ENCODE data around the gene STON1.
"Not testable (repeated sequence)": the region's sequence is repeated elsewhere in the genome, so short reads cannot be mapped to it uniquely, and the experiment has no call there.

The STON1 gene, protein sequence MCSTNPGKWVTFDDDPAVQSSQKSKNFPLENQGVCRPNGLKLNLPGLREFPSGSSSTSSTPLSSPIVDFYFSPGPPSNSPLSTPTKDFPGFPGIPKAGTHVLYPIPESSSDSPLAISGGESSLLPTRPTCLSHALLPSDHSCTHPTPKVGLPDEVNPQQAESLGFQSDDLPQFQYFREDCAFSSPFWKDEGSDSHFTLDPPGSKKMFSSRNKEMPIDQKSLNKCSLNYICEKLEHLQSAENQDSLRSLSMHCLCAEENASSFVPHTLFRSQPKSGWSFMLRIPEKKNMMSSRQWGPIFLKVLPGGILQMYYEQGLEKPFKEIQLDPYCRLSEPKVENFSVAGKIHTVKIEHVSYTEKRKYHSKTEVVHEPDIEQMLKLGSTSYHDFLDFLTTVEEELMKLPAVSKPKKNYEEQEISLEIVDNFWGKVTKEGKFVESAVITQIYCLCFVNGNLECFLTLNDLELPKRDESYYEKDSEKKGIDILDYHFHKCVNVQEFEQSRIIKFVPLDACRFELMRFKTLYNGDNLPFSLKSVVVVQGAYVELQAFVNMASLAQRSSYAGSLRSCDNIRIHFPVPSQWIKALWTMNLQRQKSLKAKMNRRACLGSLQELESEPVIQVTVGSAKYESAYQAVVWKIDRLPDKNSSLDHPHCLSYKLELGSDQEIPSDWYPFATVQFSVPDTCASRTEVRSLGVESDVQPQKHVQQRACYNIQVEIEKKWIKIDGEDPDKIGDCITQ

DNA sequence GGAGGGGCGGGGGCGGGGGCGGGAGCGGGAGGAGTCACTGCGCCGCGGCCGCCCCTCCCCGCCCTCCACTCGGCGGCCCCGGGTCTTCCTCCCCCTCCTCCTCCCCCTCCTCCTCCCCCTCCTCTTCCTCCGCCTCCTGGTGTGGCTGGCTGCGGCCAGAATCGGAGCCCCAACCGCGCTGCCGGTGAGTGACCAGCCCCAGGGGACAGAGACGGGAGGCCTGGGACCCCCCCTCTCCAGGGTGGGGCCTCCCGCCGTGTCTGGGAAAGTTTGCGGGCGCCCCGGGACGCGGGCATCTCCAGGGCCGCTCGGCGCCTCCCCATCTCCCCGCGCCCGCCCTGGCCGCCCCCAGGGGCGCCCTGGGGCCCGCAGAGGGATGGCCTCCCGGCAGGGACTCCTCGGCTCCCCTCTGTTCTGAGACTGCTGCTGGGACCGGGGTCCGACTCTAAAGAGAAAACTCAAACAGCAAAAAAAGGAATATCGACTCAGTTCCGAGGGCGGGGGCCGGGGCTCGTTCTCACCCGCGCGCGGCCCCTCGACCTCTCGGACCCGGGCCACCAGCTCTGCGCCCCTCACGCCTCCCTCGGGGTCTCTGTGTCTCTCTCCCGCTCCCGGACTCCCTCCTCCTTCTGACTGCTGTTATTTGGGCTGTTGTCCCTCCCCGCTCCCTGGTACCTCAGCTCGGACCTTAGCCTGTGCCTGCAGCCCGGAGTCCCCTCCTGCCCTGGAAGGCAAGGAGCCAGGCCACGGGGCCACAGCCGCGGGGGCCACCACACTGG, at the start of gene STON1:
Gene STON1 (plus strand): TSS at position 122 of the 779 bp plus-strand sequence. CDS start 50,480 bp downstream, outside the sequence.
- DNase-seq: peak; percentile 56

DNA sequence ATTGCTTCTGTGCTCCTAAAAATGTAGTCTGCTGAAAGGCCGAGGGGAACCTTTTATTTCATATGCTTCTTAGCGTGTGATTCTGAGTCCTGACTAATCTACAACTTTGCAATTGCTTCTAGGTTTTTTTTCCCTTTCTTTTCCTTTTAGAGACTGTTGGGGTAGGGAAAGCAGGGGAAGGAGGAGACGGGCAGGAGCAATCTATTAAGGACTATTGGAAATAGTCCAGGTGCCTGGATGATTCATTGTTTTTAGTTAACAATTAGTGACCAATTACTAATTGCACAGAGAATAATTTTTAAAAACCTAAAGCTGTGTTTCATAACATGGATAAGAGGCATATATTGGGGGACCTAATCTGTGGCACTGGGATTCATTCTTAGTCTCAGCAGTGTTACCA, 49.4 kb upstream of the STON1 start:
- DNase-seq: no peak

DNA sequence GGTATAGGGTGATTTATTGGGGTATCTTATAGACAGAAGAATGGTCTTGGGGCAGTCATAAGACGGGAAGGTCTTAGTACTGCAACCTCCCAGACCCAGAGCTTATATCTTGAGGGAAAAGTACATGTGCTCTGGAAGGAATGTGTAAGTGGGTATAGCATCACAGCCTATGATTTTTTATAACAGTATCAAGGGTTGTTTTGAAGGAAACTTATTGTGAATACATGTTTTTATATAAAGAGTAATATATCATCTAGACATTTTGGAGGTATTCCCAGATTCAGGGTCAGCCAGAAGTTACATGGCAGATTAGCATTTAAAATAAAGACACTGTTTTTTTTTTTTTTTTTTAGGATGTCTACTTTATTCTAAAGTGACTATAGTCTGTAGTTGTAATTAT, 47.6 kb upstream of the STON1 start:
- peak; percentile 79 for DNase-seq

DNA sequence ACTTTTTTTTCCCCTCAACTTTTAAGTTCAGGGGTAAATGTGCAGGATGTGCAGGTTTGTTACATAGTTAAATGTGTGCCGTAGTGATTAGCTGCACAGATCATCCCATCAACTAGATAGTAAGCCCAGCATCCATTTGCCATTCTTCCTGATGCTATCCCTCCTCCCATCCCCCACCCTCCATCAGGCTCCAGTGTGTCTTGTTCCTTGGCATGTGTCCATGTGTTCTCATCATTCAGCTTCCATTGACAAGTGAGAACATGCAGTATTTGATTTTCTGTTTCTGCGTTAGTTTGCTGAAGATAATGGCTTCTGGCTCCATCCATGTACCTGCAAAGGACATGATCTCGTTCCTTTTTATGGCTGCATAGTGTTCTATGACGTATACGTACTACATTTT, 47.2 kb upstream of the STON1 start:
- peak; percentile 14 for DNase-seq

DNA sequence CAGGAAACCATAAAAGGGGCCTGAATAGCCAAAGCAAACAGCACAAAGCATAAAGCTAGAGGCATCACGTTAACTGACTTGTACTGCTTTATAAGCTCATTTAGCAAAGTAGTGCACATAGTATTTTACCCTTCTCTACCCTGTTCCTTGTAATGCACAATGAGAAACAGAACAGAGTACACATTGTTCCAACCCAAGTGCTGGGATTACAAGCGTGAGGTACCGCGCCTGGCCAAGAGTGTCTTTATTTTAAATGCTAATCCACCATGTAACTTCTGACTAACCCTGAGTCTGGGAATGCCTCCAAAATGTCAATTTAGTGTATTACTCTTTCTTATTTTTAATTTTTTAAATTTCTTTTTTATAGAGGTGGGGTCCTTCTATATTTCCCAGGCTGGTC, 46.4 kb upstream of the STON1 start:
- DNase-seq: peak; percentile 24

DNA sequence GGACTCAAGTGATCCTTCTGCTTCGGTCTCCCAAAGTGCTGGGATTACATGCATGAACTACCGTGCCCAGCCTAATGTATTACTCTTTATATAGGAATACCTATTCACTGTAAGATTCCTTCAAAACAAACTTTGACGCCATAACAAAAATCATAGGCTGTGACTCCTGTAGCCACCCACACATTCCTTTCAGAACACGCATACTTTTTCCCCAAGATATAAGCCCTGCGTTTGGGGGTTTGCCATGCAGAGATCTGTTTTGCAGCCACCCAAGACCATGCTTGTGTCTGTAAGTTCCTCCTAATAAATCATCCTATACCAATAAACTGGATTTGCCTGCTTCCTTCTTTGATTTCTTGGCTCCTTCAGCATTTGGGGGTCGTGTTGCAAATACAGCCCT, 46.0 kb upstream of the STON1 start:
- DNase-seq: peak; percentile 71

DNA sequence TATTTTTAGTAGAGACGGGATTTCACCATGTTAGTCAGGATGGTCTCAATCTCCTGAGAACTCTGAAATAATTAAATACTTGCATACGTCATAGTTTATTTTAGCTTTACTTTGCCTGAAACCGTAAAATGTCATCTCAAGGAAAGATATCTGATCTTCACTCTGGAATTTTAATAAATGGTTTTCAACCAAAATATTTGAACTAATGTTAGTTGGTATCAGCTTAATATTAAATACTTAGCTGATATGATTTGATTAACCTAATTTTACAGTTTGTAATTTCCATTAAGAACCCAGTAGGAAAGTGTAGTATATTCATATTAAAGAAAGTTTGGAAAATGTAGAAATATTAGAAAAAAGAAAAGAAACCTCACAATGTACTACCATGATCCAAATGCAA, 41.4 kb upstream of the STON1 start:
- DNase-seq: no peak

DNA sequence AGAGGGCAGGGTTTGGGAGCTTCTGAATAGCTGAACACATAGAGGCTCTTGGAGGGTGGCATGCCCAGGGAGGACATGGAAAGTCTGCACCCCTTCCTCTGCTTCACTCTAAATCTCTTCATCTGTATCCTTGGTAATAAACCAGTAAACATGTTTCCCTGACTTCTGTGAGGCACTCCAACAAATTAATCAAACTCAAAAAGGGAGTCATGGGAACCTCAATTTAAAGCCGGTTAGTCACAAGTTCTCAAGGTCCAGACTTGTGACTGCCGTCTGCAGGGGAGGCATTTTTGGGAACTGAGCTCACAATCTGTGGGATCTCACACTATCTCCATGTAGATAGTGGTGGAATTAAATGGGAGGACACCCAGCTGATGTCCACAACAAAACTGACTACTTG, 33.1 kb upstream of the STON1 start:
- peak; percentile 52 for DNase-seq

DNA sequence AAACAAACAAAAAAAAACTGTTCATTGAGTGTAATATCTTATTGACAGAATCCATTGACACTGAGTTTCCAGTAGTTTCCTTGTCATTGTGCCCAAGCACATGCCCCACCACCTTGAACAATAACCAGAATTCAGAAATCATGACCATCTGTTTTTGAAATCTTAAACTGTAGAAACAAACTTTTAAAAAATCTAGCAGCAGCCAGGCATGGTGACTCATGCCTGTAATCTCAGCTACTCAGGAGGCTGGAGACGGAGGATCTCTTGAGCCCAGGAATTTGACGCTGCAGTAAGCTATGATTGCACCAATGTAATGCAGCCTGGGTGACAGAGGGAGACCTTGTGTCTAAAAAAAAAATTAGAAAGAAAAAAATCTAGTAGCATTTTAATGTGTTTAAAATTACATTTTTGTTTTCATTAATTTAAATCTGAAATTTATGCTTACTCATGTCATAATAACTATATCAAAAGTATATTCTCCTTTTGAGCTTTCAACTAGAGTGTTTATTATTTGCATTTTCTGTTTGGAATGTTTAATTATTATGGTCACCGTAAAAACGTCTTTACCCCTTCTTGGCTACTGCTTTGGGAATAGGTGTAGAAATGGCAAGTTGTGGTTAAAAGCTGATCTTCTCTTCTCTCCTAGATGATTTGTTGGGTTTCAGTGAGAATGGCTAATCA, 25.2 kb upstream of the STON1 start:
- peak; percentile 73 for DNase-seq

DNA sequence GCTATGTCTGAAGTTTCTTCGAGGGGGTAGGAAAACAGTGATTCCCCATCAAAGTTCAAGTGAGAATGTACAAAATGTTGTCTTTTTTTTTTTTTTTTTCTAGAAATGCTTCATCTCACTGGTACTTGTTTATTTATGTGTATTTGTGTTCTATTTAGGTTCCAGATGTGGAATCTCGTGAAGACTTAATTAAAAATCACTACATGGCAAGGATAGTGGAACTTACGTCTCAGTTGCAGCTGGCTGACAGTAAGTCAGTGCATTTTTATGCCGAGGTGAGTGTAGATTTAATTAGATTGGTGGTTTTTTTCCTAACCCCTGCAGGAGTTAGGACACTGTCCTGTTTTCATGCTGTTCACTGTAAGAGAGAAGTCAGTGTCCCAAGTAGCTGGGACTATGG, 22.8 kb upstream of the STON1 start:
- no peak for DNase-seq

DNA sequence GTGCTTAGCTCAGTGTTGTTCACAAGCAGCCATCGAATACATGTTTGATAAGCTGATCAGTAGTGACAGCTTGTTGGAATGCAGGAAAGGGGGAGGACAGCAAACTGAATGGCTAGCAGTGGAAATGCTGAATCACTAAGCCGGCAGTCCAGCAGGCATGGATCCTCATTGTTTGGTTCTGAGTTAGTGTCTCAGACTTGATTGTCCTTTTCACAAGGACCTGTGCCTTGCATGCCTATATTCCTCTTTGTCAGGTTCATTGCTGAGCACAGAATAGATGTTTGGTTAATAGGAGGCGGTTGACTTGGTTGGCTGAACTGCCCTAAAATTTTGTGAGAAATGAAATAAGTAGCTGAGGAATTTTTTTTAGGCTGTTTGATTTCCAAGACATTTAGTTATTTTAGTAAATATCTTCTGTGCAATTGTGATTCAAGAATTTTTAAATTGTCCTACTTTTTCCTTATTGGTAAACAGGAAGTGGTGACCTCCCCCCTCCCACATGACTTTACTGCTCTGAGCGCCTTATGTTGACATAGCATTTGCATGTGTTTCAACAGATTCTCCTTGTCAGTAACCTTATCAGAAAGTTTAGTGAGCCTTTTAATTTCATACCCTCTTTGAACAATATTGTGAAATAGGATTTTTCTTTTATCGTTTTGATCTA, 21.4 kb upstream of the STON1 start:
- DNase-seq: peak; percentile 60

DNA sequence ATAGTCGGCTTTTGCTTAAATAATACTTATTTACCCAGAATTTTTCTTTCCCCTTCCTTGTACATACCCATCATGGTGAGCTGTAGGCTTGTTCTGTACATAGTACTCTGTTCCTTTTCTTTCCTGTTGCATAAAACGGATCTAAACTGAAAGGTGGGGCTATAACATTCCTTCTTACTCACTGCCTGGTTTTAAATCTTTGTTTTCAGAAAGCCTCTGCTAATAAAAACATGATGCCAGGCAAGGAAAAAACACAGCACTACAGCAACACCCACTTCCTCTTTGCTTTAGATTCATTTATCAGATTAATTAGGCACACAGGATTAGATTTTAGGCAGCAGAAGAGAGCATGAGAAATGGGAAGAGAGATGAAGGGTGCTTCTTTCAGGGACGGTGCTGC, 19.6 kb upstream of the STON1 start:
- peak; percentile 64 for DNase-seq

DNA sequence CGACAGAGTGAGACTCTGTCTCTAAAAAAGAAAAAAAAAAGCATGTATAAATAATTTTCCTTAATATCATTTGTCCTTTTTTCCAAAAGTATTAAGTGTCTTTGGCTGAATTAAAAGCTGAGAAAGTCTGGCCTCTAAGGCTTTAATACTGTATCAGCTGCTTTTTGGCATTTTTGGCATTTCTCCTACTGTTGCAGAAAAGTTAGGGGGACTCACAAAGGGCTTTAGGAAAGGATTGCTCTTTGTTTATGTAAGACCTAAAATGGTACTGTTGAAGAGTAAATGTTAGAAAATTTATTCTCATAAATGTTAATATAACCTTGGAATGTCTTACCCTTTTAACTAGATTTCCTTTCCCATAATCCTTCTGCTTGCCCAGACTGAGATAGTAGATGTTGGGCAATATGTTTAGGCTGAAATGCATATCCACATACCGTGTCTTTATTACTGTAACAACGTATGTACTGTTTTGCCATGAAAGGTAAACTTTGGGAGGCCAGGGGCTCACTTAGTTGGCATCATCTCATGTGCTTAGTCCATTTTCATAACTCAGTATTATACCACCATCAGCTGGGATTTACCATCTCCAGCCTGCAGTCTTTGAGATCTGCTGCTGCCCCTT, 18.0 kb upstream of the STON1 start:
- DNase-seq: no peak

DNA sequence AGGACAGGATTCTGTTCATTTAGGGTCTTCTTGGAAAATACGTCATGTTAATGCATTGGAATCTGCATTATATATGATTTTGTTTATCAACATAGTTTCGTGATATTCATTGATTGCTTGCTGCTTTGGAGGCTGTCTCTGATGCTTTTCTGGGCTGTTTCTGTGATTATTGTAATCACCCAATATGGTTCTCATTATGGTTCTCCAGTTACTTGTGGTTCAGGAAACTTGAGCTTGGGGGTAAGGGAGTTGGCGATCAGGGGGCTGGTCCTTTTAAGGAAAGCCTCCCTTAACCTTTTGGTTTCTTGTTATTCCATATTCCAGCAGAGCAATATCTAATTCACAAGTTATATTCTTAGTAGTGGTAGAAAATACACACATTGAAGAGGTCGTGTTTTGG, 17.4 kb upstream of the STON1 start:
- peak; percentile 69 for DNase-seq

DNA sequence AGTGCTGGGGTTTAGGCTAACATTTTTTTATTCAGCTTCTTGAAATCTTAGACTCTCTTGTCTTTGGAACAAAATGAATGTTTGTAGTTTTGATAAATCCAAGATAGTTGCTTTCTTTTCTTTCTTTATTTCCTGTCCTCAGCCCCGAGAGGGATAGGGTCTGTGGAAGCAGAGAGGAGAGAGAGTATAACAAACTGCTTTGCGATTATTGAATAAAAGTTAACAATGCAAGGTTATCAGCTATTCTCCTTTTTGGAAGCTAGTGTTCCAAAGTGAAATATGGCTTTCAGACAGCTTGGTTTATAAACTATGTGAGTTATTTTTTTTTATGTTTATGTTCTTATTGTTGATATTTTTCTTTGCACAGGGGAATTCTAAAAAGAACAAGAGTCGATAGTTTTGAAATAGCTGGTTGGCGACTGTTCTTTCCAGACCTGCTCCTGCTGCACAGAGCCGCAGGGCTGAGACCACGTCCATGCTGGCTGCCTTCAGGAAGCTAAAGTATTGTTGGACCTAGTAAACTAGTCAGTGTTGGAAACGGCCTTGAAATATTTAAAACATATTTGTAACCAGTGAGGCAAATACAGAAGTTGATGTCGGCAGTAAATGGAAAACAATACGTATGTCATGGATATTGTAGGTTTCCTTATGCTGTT, 15.5 kb upstream of the STON1 start:
- peak; percentile 55 for DNase-seq

DNA sequence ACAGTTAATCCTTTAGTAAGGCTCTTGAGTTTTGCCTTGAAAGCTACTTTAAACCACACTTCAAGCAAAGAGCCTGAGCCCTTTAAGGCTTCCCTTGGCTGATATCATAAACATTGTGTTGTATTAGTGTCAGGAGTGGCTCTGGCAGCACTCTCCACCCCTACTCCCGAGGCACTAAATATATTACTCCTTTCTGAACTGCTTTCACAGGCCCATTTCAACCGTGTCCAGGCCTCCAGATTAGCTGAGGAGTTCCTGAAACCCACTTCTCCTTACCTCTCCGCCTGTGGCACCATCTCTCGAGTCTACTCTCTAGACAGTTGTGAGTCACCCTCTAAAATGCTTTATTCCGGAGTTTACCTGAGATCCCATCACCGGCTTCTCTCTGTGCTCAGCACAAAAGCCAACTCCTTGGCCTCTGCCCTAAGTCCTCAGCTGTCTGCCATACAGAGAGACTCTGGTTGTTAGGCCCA, 14.4 kb upstream of the STON1 start:
- DNase-seq: no peak

DNA sequence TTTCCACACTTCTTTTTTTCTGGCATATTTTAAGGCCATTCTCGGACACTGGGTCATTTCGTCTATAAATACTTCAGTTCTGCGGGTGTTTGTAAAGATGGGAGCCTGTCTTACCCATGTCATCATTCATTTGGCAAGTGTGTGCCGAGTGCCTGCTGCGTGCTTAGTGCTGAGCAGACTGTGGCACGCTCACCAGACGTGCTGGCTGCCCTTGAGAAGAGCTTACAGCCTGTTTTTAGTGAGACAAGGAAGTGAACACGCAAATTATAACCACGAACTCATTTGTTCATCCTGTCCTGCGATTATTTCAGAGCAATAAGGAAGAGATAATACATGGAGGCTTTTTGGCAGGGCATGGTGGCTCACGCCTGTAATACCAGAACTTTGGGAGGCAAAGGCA, 10.4 kb upstream of the STON1 start:
- no peak for DNase-seq

DNA sequence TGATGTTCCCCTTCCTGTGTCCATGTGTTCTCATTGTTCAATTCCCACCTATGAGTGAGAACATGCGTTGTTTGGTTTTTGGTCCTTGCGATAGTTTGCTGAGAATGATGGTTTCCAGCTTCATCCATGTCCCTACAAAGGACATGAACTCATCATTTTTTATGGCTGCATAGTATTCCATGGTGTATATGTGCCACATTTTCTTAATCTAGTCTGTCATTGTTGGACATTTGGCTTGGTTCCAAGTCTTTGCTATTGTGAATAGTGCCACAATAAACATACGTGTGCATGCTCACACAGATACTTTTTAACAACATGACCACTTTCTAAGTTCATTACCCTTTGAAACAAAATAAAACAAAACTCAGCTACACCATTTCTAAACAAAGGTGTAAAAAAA, 5.2 kb upstream of the STON1 start:
- DNase-seq: not testable (repeated sequence)

DNA sequence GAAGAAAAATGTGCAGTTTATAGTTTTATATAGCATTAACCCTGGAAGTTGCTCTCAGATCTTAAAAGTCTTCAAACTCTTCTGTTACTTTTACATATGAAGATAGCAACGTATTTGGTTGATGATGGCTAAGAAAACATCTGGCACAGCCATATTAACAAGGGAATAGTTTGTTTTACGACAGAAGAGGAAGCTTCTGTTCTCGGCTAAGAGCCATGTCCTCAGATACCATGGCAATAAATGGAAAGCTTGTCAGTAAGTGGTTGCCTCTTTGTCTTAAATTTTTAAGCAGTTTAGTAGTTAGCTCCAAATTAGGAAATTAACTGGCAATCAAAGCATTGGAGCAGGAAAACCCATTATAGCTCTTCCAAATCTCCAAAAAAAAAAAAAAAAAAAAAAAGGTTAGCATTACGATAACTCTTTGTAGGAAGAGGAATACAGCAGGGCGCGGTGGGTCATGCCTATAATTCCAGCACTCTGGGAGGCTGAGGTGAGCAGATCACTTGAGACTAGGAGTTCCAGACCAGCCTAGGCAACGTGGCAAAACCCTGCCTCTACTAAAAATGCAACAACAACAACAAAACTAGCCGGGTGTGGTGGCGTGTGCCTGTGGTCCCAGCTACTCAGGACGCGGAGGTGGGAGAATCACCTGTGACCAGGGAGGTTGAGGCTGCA, 4.5 kb upstream of the STON1 start:
- DNase-seq: no peak

DNA sequence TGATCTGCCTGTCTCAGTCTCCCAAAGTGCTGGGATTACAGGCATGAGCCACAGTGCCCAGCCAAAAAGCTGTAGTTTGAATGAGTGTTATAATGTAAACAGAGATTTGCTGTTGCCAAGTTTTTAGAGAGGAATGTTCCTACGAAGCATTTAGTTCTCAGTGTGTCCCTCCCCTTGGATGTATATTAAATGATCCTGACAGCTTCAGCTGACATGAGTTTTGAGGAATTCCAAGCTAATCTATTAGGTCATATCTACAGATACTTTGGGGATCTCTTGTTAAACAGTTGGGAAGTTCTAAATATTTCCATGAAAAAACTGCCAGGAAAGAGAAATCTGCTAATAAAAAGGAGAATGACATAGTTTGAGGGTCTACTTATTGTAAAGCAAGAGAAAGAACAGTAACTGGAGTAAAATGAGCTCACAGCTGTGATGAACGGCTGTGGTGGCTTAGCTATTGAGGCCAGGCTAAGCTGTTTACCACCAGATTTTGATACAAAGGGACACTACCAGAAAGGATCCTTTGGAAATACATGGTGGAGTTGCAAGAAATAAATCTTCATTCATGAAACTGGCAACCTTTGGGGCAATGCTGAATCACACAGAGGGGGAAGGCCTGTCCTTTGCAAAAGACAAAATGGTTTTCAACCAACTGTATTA, 2.6 kb upstream of the STON1 start:
- DNase-seq: peak; percentile 82

All from fibroblast of skin of right quadriceps (primary cell).